Erythroblast (primary cell): ENCODE data around the gene LFNG.
"Not testable (repeated sequence)": the region's sequence is repeated elsewhere in the genome, so short reads cannot be mapped to it uniquely, and the experiment has no call there.

Experiments
- DNase-seq, 2 experiments: peaks; one replicate each; lab custom pipeline; 2025; lab: John Stamatoyannopoulos, UW
- GATA1 ChIP-seq: IDR thresholded peaks from 2 replicates; pipeline ENCODE4 v1.6.1; 2011; ENCODE audit warnings: low read depth, mild to moderate bottlenecking, control low read depth, low read length, moderate library complexity
- POLR2A ChIP-seq: IDR thresholded peaks from 2 replicates; pipeline ENCODE4 v1.6.1; 2011; ENCODE audit warnings: mild to moderate bottlenecking, low read length

The LFNG gene

GRCh38 chr7:2555121-2556052 is 35.8 kb downstream of the LFNG start, which contains the start of gene BRAT1:
TSS of gene BRAT1 (minus strand) at chr7:2555524. CDS start at chr7:2554431, 1,093 bp downstream.
- TF ChIP-seq GATA1 (no peak), POLR2A (peak; percentile 65)
- DNase-seq, result peak; percentile 95 to 97

DNA sequence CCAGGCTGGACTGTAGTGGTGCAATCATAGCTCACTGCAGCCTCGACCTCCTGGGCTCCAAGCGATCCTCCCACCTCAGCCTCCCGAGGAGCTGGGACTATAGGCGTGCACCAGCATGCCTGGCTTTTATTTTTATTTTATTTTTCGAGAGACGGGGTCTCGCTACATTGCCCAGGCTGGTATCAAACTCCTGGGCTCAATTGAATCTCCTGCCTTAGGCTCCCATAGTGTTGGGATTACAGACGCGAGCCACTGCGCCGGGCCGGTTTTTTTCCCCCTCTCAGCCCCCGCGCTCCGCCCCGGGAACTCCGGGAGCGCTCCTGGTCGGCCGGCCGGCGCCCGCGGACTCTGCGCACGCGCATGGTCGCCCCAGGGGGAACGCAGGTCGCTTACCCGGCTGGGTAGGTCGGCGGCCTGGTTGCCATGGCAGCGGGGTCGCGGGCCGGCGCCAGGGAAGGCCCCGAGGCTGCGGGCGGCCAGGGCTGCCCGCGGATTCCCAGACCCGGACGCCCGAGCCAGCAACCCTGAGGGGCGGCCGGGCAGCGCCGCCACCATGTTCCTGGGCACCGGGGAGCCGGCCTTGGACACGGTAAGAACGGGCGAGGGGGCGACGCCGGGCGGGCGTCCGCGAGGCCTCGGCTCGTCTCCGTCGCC is 39.2 kb downstream of the LFNG start, which contains the start of gene IQCE:
IQCE (plus strand) TSS at position 351 of the 654 bp plus-strand sequence; CDS start at position 554, 203 bp downstream.
- DNase-seq, result peak; percentile 92 to 93
- TF ChIP-seq GATA1 (no peak), POLR2A (peak; percentile 31)

GRCh38 chr7:2559283-2559950 is 39.8 kb downstream of the LFNG start:
- no peak for TF ChIP-seq GATA1
- TF ChIP-seq POLR2A, result peak; percentile 4
- DNase-seq, result peak; percentile 62 to 73

GRCh38 chr7:2563955-2564354 is 44.4 kb downstream of the LFNG start:
- DNase-seq, result not testable (repeated sequence)

DNA sequence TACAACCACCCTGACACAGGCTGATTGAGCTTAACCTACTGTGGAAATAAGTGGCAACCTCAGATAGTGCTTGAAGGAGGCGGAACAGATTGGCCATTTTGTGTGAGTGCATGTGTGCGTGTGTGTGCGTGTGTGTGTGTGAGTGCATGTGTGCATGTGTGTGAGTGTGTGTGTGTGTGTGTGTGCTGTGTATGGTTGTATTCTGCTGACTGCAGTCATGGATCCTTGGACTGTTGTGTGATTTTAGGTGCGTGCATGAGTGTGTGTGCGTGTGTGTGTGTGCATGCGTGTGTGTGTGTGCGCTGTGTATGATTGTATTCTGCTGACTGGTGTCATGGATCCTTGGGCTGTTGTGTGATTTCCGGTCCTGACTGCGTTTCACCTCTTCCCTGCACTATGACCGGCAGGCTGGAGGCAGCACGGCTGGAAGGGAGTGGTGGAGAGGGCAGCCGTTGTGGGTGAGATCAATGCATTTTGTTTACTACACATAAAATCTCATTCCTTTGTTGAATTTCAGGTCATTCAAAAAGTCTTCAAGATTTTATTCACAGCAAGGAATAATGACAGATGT is 45.5 kb downstream of the LFNG start:
- TF ChIP-seq GATA1, result no peak
- TF ChIP-seq POLR2A, result no peak
- DNase-seq, result no peak

DNA sequence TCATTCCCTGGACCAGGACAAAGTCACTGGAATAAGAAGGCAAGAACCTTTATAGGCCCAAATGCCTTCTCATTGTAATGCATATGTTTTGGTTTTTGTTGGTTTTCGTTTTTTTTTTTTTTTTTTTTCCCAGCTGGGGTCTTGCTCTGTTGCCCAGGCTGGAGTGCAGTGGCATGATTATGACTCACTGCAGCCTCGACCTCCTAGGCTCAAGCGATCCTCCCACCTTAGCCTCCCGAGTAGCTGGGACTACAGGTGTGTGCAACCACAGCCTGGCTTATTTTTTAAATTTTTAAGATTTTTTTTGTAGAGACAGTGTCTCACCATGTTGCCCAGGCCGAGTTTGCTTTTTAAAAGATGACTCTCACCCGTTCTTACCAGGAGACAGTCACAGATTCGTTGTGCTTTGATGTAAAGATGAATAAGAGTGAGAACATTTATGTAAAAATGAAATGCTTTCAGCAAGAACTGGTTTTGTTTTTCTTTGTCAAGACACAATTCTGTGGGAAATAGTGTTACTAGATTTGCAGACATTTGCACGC is 46.8 kb downstream of the LFNG start:
- no peak for TF ChIP-seq GATA1
- no peak for DNase-seq

- TF ChIP-seq GATA1 (no peak), POLR2A (no peak)
- DNase-seq, result no peak
Measured at GRCh38 chr7:2566890-2567678, 47.5 kb downstream of the LFNG start.

DNA sequence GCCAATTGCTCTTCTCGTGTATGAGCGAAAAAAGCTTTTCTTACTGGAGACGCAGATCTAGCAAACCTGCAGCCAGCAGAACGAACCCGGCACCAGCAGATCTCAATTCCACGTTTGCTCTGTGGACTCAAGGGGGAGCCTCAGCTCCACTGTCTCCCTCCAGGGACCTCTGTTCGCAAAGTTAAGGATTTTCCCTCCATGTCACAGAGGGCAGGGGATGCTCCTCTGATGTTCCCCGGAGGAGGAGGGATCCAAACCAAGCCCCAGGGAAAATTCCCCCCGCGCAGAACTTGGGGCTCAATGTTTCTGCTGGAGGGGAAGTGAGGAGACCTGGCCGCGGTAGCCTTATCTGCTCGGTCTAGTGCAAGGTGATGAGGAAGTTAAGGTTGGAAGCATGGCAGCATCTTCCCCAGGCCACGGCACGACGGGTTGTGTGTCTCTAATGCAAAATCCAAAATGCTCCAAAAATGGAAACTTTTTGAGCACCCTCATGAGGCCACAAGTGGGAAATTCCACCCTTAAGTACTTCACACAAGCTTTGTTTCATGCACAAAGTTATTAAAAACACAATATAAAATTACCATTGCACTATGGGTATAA is 48.2 kb downstream of the LFNG start:
- TF ChIP-seq POLR2A (no peak), GATA1 (no peak)
- DNase-seq, result peak in 1 of 2 experiments; percentile 10

GRCh38 chr7:2568521-2569223 is 49.1 kb downstream of the LFNG start:
- DNase-seq, result no peak
- TF ChIP-seq GATA1, result no peak
- no peak for TF ChIP-seq POLR2A

GRCh38 chr7:2569421-2569820 is 49.8 kb downstream of the LFNG start:
- TF ChIP-seq GATA1 (no peak), POLR2A (no peak)
- DNase-seq, result no peak

DNA sequence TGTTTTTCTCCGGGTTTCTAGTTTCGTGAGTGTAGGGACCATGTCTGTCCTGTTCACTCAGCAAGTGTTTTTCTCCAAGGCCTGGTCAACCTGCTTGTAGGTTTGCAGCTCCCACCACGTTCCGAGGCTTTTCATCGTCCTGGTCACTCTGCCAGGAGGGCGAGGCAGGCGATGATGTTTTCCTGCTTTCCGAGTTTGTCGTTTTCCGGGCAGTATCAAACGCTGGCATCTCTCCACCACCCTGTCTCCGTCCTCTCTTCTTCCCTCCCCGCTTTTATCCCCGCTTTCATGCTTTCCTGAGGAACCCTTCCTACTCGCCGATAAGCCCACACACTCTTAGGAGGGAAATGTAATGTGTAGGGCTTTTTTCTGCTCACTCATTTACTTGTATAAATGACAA is 50.4 kb downstream of the LFNG start:
- TF ChIP-seq POLR2A, result no peak
- no peak for TF ChIP-seq GATA1

DNA sequence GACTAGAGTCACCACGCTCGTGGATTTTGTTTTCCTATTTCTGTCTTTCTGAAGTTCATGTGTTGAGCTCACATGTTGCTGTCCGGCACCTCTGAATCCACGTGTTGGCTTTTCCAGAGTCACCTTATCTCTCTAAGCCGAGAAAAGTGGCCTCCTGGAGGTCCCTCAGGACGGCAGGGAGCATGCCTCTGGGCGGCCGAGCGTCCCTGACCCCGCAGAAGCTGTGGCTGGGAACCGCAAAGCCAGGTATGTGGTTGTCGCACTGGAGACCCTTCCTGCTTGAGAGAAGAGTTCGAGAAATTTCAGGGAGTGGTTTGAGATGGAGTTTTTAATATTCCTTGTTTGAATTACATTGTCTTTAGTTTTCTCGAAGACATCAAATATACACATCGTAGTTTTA is 51.8 kb downstream of the LFNG start:
- no peak for TF ChIP-seq POLR2A
- TF ChIP-seq GATA1, result no peak
- no peak for DNase-seq

More for the DNA sequence above, 50.4 kb downstream of the LFNG start:
- no peak for DNase-seq
